Measurements from ENCODE around the gene TRIP13. TPM values are rescaled to one million over a fixed set of nuclear protein-coding genes. Genes with fewer than 3 reads are reported as not detected.
"Not testable (repeated sequence)": the region's sequence is repeated elsewhere in the genome, so short reads cannot be mapped to it uniquely, and the experiment has no call there.

The TRIP13 gene
- polyA plus RNA-seq, 1 donor = 7.8 TPM

DNA sequence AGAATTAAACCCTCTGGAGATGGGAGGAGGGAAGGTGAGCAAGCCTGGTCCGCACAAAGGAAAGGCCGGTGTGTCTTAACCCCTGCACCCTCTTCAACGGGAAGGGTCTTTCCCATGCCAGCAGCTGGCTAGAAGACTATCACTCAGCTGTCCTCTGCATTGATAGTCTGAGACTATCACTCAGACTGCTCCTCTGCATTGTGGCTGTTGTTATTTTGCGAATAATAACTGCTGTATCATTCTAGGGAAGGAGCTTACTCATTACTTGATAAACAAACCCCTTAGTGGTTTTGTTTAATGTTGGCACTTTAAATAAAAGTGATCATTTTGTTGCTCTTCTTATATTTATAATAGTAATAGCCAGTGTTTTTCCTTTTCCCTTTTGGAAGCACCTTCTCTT lies 8.1 kb downstream of the TRIP13 start:
- no peak for DNase-seq

DNA sequence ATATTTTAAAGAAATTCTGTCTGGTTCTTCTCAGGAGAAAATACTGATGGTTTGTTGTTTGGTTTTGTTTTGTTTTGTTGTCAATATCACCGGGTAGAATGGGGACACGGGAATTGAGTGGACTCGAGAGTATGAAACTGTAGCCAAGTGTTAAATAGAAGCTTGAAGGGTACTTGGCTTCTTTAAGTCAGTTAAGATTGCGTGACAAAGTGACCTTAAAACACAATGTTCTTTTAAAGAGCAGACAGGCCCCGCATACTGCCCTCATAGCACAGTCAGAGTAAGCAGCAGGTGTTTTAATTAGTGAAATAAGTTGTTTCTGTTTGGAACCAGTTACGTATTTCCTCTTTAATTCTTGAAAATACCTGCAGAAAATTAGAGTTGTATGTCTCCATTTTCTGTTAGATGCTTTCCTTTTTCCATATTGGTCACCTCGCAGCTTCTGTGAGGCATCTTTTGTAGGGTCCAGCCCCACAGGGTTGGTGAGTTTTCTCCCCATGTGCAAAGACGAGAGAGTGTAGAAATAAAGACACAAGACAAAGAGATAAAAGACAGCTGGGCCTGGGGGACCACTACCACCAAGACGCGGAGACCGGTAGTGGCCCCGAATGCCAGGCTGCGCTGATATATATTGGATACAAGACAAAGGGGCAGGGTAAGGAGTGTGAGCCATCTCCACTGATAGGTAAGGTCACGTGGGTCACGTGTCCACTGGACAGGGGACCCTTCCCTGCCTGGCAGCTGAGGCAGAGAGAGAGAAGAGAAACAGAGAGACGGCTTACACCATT lies 9.6 kb downstream of the TRIP13 start:
- no peak for DNase-seq

DNA sequence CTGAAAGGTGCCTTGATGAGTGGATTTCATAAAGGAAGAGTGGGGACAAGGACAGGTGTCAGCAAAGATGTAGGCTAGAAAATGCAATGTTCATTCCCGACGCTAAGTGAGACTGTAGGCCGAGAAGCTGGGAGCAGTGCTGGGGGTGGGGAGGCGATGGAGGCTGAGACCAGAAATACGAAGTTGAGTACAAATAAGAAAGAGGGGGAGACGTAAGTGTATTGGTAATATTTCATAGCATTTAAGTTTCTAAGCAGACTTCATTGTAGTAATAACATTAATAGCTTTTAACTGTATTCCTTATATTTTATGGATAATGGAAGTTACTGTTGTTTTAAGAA lies 11.0 kb downstream of the TRIP13 start:
- DNase-seq = no peak

DNA sequence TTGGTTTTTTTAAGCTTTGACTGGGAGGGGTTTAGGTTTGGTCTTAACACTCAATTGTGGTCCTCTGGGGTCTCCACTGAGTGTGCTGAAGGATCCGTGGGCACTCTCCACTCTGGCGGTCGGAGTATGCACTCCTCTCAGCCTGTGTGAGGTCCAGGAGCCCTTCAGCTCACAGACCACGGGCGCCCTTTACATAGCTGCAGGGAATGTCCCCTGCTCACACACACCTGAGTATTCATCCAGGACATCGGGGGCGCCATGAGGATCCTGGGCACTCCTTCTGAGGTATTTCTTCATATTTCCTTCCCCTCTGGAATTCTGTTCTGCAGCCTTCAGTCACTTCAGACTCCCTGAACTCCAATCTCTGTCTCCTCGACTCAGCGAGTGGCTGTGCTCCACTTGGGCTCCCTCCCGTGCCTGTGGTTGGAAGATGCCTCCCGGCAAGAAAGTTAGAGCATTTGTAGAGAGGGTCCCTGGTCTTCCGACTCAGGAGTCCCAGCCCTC lies 12.5 kb downstream of the TRIP13 start:
- DNase-seq = no peak

DNA sequence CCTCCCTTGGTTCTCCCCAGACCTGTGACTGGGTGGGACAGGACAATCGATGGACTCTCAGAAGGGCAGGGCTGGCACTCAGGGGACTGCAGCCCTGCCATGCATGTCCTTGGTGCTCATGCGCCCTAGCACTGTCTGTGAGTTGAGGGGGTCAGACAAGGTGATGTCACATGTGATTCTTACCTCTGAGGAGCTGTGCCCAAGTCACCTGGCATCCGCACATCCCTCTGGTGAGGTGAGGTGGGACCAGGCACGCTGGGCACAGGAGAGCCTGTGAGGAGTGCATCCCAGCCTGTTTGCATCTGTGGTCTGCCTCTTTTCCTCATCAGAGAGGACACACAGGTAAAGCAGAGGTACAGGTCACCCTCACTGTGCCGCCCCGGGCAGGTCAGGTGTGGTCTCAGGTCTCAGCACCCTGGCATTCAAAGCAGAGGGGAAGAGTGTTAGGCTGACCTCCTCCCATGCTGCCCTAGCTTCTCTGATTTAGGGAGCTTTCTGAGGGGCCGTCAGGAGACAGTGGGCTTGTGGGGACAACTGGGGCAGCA lies 14.8 kb downstream of the TRIP13 start:
- DNase-seq = no peak

DNA sequence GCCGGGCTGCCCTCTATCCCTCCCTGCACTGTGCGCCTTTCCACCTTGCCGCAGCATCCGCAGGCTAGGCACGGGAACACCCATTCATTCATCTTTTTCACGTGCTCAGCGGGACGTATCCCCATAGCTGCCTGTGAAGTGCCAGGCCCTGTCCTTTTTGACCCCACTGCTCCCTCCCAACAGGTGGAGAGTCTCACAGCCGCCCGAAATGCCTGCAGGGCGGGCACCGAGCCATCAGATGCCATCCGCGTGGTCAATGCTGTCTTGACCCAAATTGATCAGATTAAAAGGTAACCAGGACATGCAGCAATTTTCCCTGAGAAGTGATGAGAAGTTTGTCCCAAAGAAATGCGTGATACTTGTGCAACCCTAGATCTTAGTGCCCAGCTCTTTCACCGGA lies 15.5 kb downstream of the TRIP13 start:
- DNase-seq = no peak

DNA sequence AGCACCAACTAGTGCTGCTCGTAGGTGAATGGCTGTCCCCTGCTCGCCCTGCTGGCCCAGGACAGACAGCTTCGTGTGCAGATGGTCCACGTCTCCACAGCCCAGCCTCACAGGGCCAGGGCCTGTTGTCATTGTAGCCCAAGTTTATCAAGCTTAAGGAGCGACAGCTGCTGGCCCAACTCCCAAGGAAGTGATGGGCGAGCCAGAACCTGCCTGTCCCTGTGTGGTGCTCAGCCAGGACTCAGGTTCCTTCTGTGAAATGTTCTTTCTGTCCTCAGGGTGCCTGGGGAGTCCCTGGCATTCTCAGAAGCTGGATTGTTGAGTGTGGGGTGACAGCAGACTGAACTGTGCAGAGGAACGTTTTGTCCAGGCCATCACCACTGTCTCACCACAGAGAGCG lies 16.4 kb downstream of the TRIP13 start:
- DNase-seq = no peak

DNA sequence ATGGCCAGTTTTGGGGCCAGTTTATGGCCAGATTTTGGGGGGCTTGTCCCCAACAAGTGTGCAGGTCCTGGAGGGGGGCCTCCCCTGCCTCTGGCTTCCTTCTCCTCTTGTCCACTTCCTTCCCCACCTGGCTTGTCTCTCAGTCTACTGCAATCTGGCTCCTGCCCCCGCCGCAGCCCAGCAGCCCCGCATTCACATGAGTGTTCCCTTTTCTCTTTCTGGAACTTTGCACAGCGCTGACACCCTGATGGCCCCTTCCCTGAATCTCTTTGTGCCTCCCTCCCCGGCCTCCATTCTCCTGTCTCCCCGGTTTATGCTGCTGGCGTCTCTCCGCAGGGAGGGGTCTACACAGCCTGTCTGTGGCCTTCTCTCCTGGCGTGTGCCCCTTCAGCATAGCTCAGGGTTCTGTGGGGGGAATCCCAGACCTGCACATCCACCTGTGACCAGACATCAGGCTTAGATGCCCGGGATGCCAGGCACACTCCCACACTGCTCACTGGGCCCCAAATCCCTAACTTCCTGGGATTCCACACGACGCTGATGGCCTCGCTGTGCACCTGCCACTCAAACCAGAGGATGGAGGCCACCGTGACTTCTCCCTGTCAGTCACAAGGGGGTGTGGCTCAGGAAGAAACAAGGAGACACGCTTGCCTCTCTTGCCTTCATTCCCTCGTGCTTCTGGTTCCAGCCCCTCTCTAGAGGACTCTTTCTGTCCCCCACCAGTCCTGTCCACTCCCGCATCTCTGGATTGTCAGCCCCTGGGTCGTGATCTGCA lies 17.5 kb downstream of the TRIP13 start:
- DNase-seq = no peak

DNA sequence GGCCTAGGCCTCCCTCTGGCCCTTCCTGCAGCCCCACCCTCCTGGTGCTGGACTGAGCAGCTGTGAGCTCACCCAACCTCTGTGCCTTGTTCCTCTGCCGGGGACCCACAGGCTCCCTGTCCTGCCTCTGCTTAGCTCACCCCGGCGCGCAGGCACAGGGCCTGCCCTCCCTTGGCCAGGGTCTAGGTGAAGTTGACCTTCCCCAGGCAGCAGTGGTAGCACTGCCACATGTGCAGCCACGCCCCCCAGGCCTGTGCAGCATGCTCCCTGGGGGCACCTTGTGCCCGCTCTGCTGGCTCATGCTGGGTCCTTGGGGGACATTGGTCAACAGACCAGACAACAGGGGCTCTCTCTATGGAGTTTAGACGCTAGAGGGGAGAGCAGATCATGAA lies 18.1 kb downstream of the TRIP13 start:
- DNase-seq = no peak

DNA sequence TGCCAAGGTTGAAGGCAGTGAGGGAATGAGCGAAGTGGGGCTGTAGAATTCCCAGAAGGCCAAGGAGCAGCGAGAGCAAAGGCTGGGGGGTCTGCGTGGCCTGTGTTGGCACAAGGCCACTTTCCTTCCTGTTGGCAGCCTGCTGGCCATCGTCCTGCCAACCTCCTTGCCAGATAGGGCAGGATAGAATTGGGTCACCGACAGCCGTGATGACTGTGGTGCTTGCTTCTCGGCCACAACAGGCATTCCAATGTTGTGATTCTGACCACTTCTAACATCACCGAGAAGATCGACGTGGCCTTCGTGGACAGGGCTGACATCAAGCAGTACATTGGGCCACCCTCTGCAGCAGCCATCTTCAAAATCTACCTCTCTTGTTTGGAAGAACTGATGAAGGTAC lies 18.9 kb downstream of the TRIP13 start:
- DNase-seq = no peak

DNA sequence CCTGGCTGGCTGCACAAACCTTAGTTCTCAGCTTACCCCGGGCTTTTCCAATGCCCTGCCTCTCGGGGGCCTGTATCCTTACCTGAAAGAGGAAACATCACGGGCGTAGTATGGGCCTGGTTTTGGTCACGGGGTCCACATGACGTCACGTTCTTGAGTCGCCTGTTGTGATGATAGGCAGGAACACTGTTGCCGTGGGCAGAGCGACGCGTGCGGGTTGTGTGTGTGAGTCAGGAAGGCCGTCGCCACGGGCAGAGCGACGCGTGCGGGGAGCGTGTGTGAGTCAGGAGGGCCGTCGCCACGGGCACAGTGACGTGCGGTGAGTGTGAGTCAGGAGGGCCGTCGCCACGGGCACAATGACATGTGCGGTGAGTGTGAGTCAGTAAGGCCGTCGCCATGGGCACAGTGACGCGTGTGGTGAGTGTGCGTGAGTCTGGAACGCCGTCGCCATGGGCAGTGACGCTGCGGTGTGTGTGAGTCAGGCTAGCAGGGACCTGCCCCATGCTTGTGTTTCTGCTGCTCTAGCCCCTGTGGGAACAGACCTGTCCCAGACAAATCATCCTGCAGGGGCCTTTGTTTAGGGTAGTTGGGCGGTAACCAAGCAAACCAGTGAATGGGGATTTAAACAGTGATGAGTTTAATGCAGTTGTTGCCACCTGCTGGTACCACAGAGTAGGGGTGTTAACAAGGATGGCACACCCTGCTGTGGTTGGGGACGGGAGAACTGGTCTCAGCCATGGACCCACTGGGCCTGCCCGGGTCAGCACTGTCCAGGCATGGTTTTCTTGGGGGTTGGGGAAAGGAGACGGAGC lies 19.8 kb downstream of the TRIP13 start:
- no peak for DNase-seq

DNA sequence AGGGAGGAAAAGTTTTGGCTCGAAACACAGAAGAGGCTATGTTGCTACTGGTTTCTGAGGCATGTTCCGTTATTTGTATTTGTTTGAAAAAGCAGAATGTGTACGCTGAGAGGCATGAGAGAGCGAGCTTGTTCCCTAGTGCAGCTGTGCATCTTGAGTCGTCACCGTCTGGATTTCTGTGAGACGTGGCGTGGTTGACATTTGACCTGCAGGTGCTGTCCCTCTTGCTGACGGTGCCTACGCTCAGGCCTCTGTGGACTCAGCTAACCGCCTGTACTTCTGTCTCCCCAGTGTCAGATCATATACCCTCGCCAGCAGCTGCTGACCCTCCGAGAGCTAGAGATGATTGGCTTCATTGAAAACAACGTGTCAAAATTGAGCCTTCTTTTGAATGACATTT lies 21.5 kb downstream of the TRIP13 start:
- no peak for DNase-seq

DNA sequence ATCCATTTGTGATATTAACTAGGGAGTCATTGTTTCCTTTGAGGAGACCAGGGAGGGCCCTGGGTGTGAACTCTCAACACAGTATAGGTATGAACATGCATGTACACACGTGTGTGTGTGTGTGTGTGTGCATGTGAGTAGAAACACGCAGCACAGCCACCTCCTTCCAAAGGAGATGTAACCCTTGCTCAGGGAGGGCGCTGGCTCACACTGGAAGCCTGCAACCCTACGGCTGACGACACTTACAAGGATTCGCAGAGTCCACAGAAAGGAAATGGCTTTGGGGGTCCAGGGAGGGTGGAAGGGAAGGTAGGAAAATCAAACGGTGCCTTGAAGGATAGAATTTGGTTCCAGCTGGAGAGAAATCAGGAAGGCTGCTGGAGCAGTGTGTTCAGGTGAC lies 21.9 kb downstream of the TRIP13 start:
- DNase-seq = no peak

DNA sequence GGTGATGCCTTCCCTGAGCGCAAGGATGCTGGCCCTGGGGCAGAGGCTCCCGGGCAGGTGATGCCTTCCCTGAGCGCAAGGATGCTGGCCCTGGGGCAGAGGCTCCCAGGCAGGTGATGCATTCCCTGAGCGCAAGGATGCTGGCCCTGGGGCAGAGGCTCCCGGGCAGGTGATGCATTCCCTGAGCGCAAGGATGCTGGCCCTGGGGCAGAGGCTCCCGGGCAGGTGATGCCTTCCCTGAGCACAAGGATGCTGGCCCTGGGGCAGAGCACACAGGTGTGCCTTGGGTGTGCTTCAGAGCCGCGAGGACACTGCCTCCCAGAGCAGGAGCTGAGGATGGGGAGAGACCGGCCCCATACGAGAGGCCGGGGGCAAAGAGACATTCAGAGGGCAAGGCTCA lies 22.7 kb downstream of the TRIP13 start:
- not testable (repeated sequence) for DNase-seq

DNA sequence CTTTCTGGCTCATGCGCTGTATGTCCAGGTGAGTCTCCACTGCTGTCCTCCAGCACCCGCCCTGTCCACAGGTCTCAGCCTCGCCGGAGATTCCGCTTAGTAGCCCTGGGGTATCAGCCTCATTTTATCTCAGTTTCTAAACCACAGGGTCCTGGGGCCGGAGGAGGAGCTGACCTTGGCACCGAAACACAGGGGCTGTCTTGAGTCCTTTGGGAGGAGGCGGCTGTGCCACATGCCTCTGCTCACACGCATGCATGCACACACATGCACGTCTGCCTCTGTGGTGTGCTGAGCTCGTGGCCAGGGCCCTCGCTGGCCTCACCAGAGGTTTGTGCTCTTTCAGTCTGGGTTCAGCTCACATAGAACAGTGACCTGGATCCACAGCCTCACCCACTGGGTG lies 23.3 kb downstream of the TRIP13 start:
- DNase-seq = no peak

DNA sequence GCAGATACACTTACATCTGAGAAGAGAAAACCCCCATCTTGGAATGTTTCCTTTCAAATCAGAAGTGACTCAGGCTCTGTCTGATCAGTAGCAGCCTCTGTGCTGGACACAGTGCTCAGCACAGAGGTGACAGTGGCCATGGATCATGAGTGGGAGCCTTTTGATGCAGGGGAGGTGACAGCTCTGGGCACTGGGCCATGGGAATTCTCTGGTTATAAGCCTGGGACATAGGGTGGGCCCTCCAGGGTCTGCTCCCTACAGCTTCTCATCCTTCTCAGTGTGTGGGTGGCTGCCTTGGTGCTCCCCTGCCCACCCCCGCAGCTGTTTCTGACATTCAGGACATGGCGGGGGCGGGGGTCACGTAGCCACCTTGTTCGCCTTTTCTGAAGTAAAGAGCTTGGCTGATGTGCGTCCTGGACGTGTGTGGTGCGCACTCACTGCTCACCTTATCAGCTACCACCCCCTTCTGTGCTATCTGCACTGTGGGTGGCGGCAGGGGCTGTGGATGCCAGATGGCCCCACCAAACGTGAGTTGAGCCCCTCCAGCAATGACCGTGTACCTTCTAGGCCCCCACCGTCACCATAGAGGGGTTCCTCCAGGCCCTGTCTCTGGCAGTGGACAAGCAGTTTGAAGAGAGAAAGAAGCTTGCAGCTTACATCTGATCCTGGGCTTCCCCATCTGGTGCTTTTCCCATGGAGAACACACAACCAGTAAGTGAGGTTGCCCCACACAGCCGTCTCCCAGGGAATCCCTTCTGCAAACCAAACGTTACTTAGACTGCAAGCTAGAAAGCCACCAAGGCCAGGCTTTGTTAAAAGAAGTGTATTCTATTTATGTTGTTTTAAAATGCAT lies 24.0 kb downstream of the TRIP13 start:
- DNase-seq = no peak

DNA sequence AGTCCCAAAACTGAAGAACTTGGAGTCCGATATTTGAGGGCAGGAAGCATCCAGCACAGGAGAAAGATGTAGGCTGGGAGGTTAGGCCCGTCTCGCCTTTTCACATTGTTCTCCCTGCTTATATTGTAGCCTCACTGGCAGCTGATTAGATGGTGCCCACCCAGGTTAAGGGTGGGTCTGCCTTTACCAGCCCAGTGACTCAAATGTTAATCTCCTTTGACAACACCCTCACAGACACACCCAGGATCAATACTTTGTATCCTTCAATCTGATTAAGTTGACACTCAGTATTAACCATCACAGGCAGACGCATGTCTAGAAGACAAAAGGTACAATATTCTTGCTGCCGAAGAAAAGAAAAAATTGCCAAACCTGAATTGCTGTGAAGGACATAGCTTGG lies 26.0 kb downstream of the TRIP13 start:
- not testable (repeated sequence) for DNase-seq

DNA sequence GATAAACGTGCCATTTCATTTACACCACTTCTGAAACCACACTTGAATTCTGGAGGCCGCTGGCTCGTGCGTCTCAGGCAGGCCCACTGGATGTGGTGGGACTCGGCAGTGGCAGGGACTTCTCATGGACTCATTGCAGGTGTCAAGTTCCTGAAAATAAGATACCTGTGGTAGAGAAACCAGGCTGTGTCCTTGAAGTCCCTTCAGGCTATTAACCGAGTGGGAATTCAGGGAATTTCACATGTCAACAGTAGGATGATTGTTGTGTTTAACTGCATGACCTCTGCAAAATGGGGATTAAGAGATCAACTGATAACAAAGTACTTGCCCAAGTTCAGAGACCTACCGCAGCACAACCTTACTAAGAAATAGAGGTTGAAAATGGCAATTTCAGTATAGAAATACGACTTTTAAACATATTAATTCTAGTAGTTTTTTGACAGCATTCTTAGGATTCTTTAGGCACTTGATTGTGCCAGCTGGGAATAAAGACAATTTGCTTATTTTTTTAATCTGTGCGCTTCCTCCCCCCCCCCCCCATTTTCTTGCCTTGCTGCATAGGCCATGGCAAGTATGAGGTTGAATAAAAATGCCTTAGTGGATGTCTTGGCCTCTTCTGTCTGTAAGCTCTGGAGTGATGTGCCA lies 26.8 kb downstream of the TRIP13 start:
- DNase-seq = no peak

DNA sequence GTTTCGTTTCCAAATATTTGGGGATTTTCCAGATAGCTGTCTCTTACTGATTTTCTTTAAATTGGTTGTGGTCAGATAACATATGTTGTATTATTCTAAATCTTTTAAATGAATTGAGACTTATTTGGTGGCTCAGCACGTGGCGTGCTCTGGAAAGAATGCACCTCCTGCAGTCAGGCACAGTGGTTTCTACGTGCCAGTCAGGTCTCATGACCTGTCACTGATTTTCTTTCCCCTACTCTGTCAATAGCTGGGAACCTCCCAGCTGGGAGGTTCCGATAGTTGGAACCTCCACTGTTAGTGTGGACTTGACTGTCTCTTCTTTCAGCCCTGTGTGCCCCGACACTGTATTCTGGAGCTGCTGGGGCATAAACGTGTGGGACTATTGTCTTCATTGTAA lies 27.6 kb downstream of the TRIP13 start:
- no peak for DNase-seq

DNA sequence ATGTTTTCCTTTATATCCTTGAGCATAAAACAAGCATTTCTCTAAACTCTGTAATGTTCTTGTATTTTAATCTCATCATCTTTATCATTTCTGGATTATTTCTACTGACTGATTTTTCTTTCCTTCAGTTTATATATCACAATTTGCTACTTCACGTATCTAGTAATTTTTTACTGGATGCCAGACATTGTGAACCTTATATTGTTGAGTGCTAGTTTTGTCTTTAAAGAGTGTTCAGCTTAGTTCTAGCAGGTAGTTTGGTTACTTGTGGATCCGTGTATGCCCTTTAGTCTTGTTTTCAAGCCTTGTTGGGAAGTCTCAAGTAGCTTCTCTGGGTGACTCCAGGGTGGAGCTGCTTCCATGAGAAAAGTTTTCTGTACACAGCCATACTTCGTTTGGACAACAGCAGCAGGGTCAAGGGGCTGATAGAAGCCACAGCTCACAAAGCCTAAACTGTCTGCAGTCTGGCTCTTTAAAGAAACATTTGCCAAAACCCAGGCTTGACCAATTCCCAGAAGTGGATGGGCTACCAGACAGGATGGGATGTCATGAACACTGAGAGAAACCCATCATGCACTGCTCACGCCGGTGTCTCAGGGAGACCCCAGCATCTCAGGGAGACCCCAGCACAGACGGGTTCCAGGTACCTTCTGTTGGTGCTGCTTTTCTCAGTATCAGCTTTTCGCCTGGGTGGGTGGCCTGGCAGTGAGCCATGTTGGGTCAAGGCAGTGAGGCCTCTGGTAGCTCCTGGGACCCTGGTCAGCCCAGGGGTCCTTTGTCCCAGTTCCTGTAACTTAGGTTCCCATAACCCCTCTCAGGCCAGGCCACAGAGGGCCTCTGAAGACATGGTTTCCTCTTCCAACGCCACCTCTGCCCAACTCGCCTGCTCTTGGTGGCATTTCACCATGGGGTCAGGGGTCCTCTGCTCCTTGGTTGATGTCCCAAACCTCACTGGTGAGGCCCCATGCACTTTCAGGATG lies 29.1 kb downstream of the TRIP13 start:
- no peak for DNase-seq
